Neuronal stem cell (in vitro differentiated cells): ENCODE measurements around the gene OGFRL1.
"Not testable (repeated sequence)": the region's sequence is repeated elsewhere in the genome, so short reads cannot be mapped to it uniquely, and the experiment has no call there.

Source experiments
- DNase-seq: peaks from one replicate; pipeline ENCODE4 v3.0.0-alpha.2; 2013; ENCODE audit warnings: low spot score
- H2AFZ ChIP-seq: one replicate; pipeline ENCODE4 v1.6.1; 2013; ENCODE audit warnings: mild to moderate bottlenecking, low read length, inconsistent platforms
- H2AK5ac ChIP-seq: 2 replicates; pipeline ENCODE4 v1.6.1; 2013; ENCODE audit warnings: low read depth, mild to moderate bottlenecking, inconsistent platforms, low read length, moderate library complexity, mixed read lengths
- H2BK120ac ChIP-seq: 2 replicates; pipeline ENCODE4 v1.6.1; 2013; ENCODE audit warnings: low read depth, mild to moderate bottlenecking, inconsistent platforms, low read length, moderate library complexity, mixed read lengths
- H2BK12ac ChIP-seq: one replicate; pipeline ENCODE4 v1.6.1; 2013; ENCODE audit warnings: low read length, inconsistent platforms
- H2BK15ac ChIP-seq: 2 replicates; pipeline ENCODE4 v1.6.1; 2013; ENCODE audit warnings: mild to moderate bottlenecking, low read length, inconsistent platforms, mixed read lengths
- H2BK5ac ChIP-seq: one replicate; pipeline ENCODE4 v1.6.1; 2013; ENCODE audit warnings: inconsistent platforms, mild to moderate bottlenecking, low read length, moderate library complexity
- H3K14ac ChIP-seq: one replicate; pipeline ENCODE4 v1.6.1; 2013; ENCODE audit warnings: low read length, inconsistent platforms
- H3K18ac ChIP-seq: 2 replicates; pipeline ENCODE4 v1.6.1; 2013; ENCODE audit warnings: low read length, inconsistent platforms
- H3K23ac ChIP-seq: 2 replicates; pipeline ENCODE4 v1.6.1; 2013; ENCODE audit warnings: low read depth, mild to moderate bottlenecking, mixed read lengths, low read length, inconsistent platforms; ENCODE audit not compliant: poor library complexity
- H3K27ac ChIP-seq: replicated peaks from 3 replicates; pipeline ENCODE4 v1.5.1; 2013; ENCODE audit warnings: low read length, inconsistent platforms
- H3K27me3 ChIP-seq, 3 experiments: 2 replicates each; pipeline ENCODE4 v1.6.1; 2013; ENCODE audit warnings: low read length in 3 of 3, mild to moderate bottlenecking in 2 of 3, inconsistent platforms in 1 of 3, low read depth in 1 of 3, mixed read lengths in 1 of 3, moderate library complexity in 1 of 3; ENCODE audit not compliant: control insufficient read depth in 3 of 3, insufficient read depth in 3 of 3
- H3K36me3 ChIP-seq, 2 donors: replicated peaks in 1 of 2; 2 replicates each; pipeline ENCODE4 v1.6.1; 2013; ENCODE audit warnings: low read length in 2 of 2; ENCODE audit not compliant: control insufficient read depth in 2 of 2, insufficient read depth in 2 of 2
- H3K4ac ChIP-seq: 2 replicates; pipeline ENCODE4 v1.6.1; 2013; ENCODE audit warnings: inconsistent platforms, mild to moderate bottlenecking, low read length, moderate library complexity
- H3K4me1 ChIP-seq, 2 donors: 1 replicate in 1 of 2; 2 replicates in 1 of 2; pipeline ENCODE4 v1.6.1; 2013; ENCODE audit warnings: low read length in 2 of 2, low read depth in 1 of 2; ENCODE audit not compliant: control insufficient read depth in 2 of 2, insufficient read depth in 1 of 2
- H3K4me2 ChIP-seq: one replicate; pipeline ENCODE4 v1.6.1; 2013; ENCODE audit warnings: mild to moderate bottlenecking, low read length, inconsistent platforms; ENCODE audit not compliant: insufficient read depth, poor library complexity, severe bottlenecking
- H3K4me3 ChIP-seq, 2 donors: 2 replicates each; pipeline ENCODE4 v1.5.1; 2013; ENCODE audit warnings: low read length in 2 of 2, mild to moderate bottlenecking in 2 of 2, inconsistent platforms in 1 of 2, moderate library complexity in 1 of 2
- H3K79me1 ChIP-seq: one replicate; pipeline ENCODE4 v1.6.1; 2013; ENCODE audit warnings: low read depth, mild to moderate bottlenecking, inconsistent platforms, low read length, moderate library complexity
- H3K9ac ChIP-seq: one replicate; pipeline ENCODE4 v1.6.1; 2013; ENCODE audit warnings: mild to moderate bottlenecking, low read depth, low read length, inconsistent platforms; ENCODE audit not compliant: poor library complexity
- H3K9me3 ChIP-seq, 2 donors: replicated peaks in 1 of 2; 2 replicates each; pipeline versions ENCODE3 to v1.6.1; 2013; ENCODE audit warnings: low read length in 2 of 2, mild to moderate bottlenecking in 2 of 2, inconsistent platforms in 1 of 2, low read depth in 1 of 2, mixed read lengths in 1 of 2, moderate library complexity in 1 of 2; ENCODE audit not compliant: control insufficient read depth in 2 of 2, insufficient read depth in 1 of 2
- H4K8ac ChIP-seq: one replicate; pipeline ENCODE4 v1.6.1; 2013; ENCODE audit warnings: low read depth, mild to moderate bottlenecking, inconsistent platforms, low read length, moderate library complexity
- H4K91ac ChIP-seq: one replicate; pipeline ENCODE4 v1.6.1; 2013; ENCODE audit warnings: low read length, low read depth, mild to moderate bottlenecking, inconsistent platforms; ENCODE audit not compliant: poor library complexity
- WGBS, 2 donors: extraction: QIAGEN DNeasy Blood & Tissue Kit; methylation state at CpG; one replicate each; pipeline ENCODE4 v1.1.7; 2013; ENCODE audit warnings: missing lambda C conversion rate in 2 of 2, mixed read lengths in 1 of 2; ENCODE audit not compliant: insufficient read length in 2 of 2, insufficient replicate concordance in 1 of 2; ENCODE audit errors: extremely low coverage in 2 of 2; 5-methylcytosine and 5-hydroxymethylcytosine counted together

The OGFRL1 gene

DNA sequence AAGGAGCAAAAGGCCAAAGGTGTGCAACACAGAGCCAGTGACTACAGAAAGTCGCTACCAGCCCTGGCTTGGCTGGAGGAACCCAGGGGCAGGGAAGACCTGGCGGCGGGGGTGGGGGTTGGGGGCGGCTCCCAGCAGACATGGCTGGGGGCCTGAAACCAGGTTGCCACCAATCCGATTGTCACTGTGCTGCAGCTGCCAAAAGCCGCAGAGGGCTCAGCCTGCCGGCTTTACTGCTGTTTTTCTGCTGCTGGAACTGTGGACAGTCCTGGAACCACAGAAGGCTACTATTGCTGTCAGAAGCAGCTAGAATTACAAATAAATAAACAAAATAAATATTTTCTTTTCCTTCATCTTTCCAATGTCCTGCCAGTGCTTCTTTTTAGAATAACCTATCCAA lies 25.7 kb upstream of the OGFRL1 start:
- no peak overlapping the region for H4K8ac ChIP-seq
- H3K4me2 ChIP-seq: no peak overlapping the region
- H3K4me3 ChIP-seq: no peak overlapping the region
- H2BK12ac ChIP-seq: no peak overlapping the region
- H3K18ac ChIP-seq: no peak overlapping the region
- no peaks in the 10 kb centered on the region for H3K27me3 ChIP-seq
- peaks cover 0 to 3% of the 10 kb centered on the region in 2 donors for H3K9me3 ChIP-seq
- H3K79me1 ChIP-seq: no peaks in the 10 kb centered on the region
- H2AK5ac ChIP-seq: no peak overlapping the region
- H3K36me3 ChIP-seq: no peaks in the 10 kb centered on the region
- H3K4me1 ChIP-seq: no peaks in the 10 kb centered on the region
- no peak for DNase-seq
- no peak overlapping the region for H4K91ac ChIP-seq
- no peak overlapping the region for H2BK15ac ChIP-seq
- no peak overlapping the region for H3K27ac ChIP-seq
- H3K4ac ChIP-seq: no peak overlapping the region
- no CpG with 5 or more reads among the region's 7 CpGs for WGBS, 2 donors
- H2BK120ac ChIP-seq: no peak overlapping the region
- H2AFZ ChIP-seq: no peak overlapping the region
- H2BK5ac ChIP-seq: no peak overlapping the region
- H3K23ac ChIP-seq: no peak overlapping the region
- H3K14ac ChIP-seq: no peak overlapping the region
- no peak overlapping the region for H3K9ac ChIP-seq

DNA sequence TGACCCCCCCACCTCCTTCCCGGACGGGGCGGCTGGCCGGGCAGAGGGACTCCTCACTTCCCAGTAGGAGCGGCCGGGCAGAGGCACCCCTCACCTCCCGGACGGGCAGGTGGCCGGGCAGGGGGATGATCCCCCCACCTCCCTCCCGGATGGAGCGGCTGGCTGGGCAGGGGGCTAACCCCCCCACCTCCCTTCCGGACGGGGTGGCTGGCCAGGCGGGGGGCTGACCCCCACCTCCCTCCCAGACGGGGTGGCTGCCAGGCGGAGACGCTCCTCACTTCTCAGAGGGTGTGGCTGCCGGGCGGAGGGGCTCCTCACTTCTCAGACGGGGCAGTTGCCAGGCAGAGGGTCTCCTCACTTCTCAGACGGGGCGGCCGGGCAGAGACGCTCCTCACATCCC lies 22.2 kb upstream of the OGFRL1 start:
- not testable (repeated sequence) for H3K36me3 ChIP-seq, H3K27ac ChIP-seq, H3K27me3 ChIP-seq, H2BK120ac ChIP-seq, H3K79me1 ChIP-seq, H3K4me1 ChIP-seq, H2BK15ac ChIP-seq, H2BK5ac ChIP-seq, H3K23ac ChIP-seq, H4K8ac ChIP-seq, H3K4me2 ChIP-seq, H3K14ac ChIP-seq, H3K18ac ChIP-seq, H2AFZ ChIP-seq, H3K4ac ChIP-seq, H2BK12ac ChIP-seq, DNase-seq, H4K91ac ChIP-seq, H3K4me3 ChIP-seq, H3K9ac ChIP-seq, H2AK5ac ChIP-seq
- WGBS, 2 donors: no CpG with 5 or more reads among the region's 24 CpGs
- H3K9me3 ChIP-seq: peaks cover 7 to 27% of the 10 kb centered on the region in 2 donors

DNA sequence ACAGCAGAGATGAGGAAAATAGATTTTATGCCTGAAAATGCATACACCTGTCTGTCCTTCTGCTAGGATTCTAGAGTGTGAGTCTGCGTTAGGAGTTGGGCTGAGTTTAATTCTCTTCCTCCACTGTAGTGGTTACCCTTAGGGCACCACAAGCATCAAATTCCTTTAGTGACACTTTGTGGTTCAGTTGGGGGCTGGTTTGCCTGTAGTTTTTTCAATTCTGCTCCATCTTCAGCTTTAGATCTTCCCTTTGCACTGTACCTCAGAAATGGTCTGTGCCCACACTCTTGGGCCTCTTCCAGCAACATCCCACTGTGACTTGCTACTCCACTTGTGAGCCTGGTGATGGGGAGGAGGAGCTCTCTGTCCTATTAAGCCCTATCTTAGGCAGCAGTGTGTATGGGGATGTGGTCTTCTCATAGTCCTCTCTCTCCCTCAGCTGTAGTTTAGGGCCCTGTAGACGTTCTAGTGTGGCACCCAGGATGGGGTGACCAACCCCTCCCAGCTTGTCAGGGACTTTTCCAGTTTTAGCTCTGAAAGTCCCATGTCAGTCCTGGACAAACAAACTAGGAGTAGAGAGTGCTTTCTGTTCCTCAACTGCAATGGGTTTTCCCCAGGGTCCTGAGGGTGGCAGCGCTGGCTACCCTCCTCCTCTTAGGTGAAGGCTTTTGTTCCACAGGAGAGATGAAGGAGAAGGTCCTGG lies 19.7 kb upstream of the OGFRL1 start:
- Histone ChIP-seq H3K14ac (no peak overlapping the region), H3K18ac (no peak overlapping the region), H3K4me1 (no peaks in the 10 kb centered on the region), H3K36me3 (no peaks in the 10 kb centered on the region), H3K4ac (no peak overlapping the region), H2BK15ac (no peak overlapping the region), H4K91ac (no peak overlapping the region), H3K9me3 (peaks cover 7 to 27% of the 10 kb centered on the region in 2 donors), H3K79me1 (no peaks in the 10 kb centered on the region), H3K27me3 (no peaks in the 10 kb centered on the region), H2BK5ac (no peak overlapping the region), H3K4me2 (no peak overlapping the region), H3K9ac (no peak overlapping the region), H2AFZ (no peak overlapping the region), H3K27ac (no peak overlapping the region), H3K23ac (no peak overlapping the region), H3K4me3 (no peak overlapping the region), H2BK12ac (no peak overlapping the region), H2BK120ac (no peak overlapping the region), H2AK5ac (no peak overlapping the region), H4K8ac (no peak overlapping the region)
- no CpG with 5 or more reads among the region's 3 CpGs for WGBS, 2 donors
- no peak for DNase-seq

DNA sequence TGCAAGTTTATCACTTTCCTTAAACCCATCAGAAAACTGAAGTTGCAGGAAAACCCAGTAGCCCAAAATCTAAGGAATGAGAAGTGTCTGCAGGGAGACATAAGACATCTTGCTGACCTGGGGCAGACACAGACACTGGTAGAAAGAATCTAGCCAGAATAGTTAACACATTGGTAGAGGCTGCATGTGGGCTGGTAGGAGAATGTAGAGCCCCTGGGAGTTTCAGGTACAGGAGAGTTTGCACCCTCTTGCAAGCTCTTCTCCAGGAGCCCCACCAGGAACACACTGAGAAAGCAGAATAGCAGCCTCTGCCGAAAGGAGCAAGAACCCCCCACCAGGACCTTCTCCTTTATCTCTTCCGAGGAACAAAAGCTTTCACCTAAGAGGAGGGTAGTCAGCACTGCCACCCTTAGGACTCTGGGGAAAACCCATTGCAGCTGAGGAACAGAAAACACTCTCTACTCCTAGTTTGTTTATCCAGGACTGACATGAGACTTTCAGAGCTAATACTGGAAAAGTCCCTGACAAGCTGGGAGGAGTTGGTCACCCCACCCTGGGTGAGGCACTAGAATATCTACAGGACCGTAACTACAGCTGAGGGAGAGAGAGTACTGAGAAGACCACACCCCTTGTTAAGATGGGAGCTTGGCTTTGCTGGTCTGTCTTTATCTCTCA lies 10.5 kb upstream of the OGFRL1 start:
- Histone ChIP-seq H3K4me1 (no peaks in the 10 kb centered on the region), H3K4me2 (no peak overlapping the region), H3K23ac (no peak overlapping the region), H3K4ac (no peak overlapping the region), H3K4me3 (no peak overlapping the region), H3K27me3 (no peaks in the 10 kb centered on the region), H3K14ac (no peak overlapping the region), H2AK5ac (no peak overlapping the region), H4K91ac (no peak overlapping the region), H3K79me1 (no peaks in the 10 kb centered on the region), H2AFZ (no peak overlapping the region), H4K8ac (no peak overlapping the region), H2BK12ac (no peak overlapping the region), H3K18ac (no peak overlapping the region), H3K9ac (no peak overlapping the region), H2BK120ac (no peak overlapping the region), H2BK5ac (no peak overlapping the region), H3K36me3 (no peaks in the 10 kb centered on the region), H2BK15ac (no peak overlapping the region), H3K9me3 (no peaks in the 10 kb centered on the region), H3K27ac (no peak overlapping the region)
- no peak for DNase-seq
- no CpG with 5 or more reads among the region's 3 CpGs for WGBS, 2 donors
